ENCODE data around the gene TECPR2.

Gene TECPR2

GRCh38 chr14:102479107-102479506 is 116.4 kb downstream of the TECPR2 start:
- DNase-seq: no peak

- DNase-seq: no peak
These were observed 117.0 kb downstream of the TECPR2 start for GRCh38 chr14:102479777-102480176.

- DNase-seq: no peak
These were observed 118.6 kb downstream of the TECPR2 start for GRCh38 chr14:102481371-102481770.

GRCh38 chr14:102481791-102482238 is 119.1 kb downstream of the TECPR2 start:
- no peak for DNase-seq

- DNase-seq: no peak
These were observed 121.6 kb downstream of the TECPR2 start for GRCh38 chr14:102484316-102484715.

GRCh38 chr14:102485693-102486512 is 123.2 kb downstream of the TECPR2 start:
- no peak for DNase-seq

- DNase-seq: no peak
These were observed 123.9 kb downstream of the TECPR2 start for GRCh38 chr14:102486513-102487203.

- DNase-seq: no peak
These were observed 124.5 kb downstream of the TECPR2 start for GRCh38 chr14:102487204-102487577.

GRCh38 chr14:102490456-102490855 is 127.7 kb downstream of the TECPR2 start:
- DNase-seq: no peak

- no peak for DNase-seq
These were observed 128.6 kb downstream of the TECPR2 start for GRCh38 chr14:102491366-102491765.

GRCh38 chr14:102491786-102492530 is 129.2 kb downstream of the TECPR2 start:
- DNase-seq: no peak

- no peak for DNase-seq
These were observed 129.8 kb downstream of the TECPR2 start for GRCh38 chr14:102492531-102492910.

- DNase-seq: no peak
These were observed 130.4 kb downstream of the TECPR2 start for GRCh38 chr14:102493096-102493495.

GRCh38 chr14:102493585-102493984 is 130.8 kb downstream of the TECPR2 start:
- DNase-seq: no peak

- DNase-seq: no peak
These were observed 133.0 kb downstream of the TECPR2 start for GRCh38 chr14:102495491-102496330.

- DNase-seq: no peak
These were observed 133.6 kb downstream of the TECPR2 start for GRCh38 chr14:102496331-102496691.

GRCh38 chr14:102496958-102497744 is 134.4 kb downstream of the TECPR2 start:
- no peak for DNase-seq

- DNase-seq: no peak
These were observed 135.4 kb downstream of the TECPR2 start for GRCh38 chr14:102497998-102498677.

GRCh38 chr14:102498678-102499265 is 136.0 kb downstream of the TECPR2 start:
- DNase-seq: no peak

- no peak for DNase-seq
These were observed 136.8 kb downstream of the TECPR2 start for GRCh38 chr14:102499401-102500157.

Data from NCI-H82 (cell line).